BLaER1 treated with 17β-estradiol and CSF1 and Interleukin-3, amounts not matched to agents 10 nM and 100 nM (cell line): Measurements from ENCODE around the gene PARP6.
A peak's percentile ranks its signal among the peaks of the same experiment; 100 is the strongest.

ENCODE experiments used
- H3K27ac ChIP-seq, 11 experiments: shearing (Covaris generic); formaldehyde crosslinking; 2 replicates each; pipeline ENCODE4 v1.8.1; 2022
- H3K27me3 ChIP-seq, 11 experiments: shearing (Covaris generic); formaldehyde crosslinking; 2 replicates each; pipeline ENCODE4 v1.8.1; 2022
- H3K36me3 ChIP-seq, 11 experiments: shearing (Covaris generic); formaldehyde crosslinking; 2 replicates each; pipeline ENCODE4 v1.8.1; 2022
- H3K4me1 ChIP-seq, 10 experiments: shearing (Covaris generic); formaldehyde crosslinking; 2 replicates each; pipeline ENCODE4 v1.8.1; 2022
- H3K4me2 ChIP-seq, 11 experiments: shearing (Covaris generic); formaldehyde crosslinking; 2 replicates each; pipeline ENCODE4 v1.8.1; 2022
- H3K4me3 ChIP-seq, 10 experiments: shearing (Covaris generic); formaldehyde crosslinking; 2 replicates each; pipeline ENCODE4 v1.8.1; 2022
- H3K9ac ChIP-seq, 11 experiments: shearing (Covaris generic); formaldehyde crosslinking; 2 replicates each; pipeline ENCODE4 v1.8.1; 2022
- H3K9me3 ChIP-seq, 11 experiments: shearing (Covaris generic); formaldehyde crosslinking; replicated peaks in 1 of 11; 2 replicates each; pipeline ENCODE4 v1.8.1; 2022
- H4K20me1 ChIP-seq, 11 experiments: shearing (Covaris generic); formaldehyde crosslinking; 2 replicates each; pipeline ENCODE4 v1.8.1; 2022
- Cebpa-rat ChIP-seq, 11 experiments: shearing (Covaris generic); IDR thresholded peaks; 2 replicates each; pipeline ENCODE4 v1.8.1; 2022

Gene PARP6

DNA sequence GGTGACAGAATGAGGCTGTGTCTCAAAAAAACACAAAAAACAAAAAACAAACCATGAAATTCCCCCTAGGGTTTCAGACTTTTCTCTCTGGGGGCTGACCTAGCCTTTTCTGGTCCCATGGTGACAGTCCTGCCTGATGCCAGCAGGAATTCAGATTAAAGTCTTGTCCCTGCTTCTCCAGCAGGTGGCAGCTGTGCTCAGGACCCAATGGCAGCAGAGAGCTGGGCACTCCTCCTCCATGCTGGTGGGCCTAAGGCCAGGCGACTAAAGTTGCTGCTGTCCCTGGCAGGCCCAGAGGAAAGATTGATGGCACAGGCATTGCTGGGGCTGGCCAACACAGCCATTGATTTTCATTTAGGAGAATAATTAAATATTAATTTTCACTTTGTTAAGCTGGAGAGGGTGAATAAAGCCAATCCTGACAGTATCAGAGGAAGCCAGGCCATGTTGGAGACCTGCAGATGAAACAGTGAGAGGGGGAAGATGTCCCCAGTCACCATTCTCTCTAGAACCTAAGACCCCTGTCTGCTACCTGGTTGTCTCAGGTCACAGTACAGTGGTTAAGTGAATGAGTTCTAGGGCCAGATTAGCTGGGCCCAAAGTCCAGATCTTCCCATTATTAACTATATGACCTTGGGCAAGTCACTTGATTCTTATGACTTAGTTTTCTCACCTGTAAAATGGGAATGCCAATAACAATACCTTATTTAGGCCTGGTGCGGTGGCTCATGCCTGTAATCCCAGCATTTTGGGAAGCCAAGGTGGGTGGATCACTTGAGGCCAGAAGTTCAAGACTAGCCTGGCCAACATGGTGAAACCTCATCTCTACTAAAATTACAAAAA is 40.5 kb upstream of the PARP6 start:
- Histone ChIP-seq H3K9me3 (no peaks in the 10 kb centered on the region), H3K27me3 (no peaks in the 10 kb centered on the region), H3K4me2 (no peak overlapping the region), H3K4me3 (no peak overlapping the region), H3K4me1 (peaks cover 7 to 34% (median 12%) of the 10 kb centered on the region in 10 experiments; a peak in 16 of 20 replicates), H3K36me3 (peaks cover 0 to 30% (median 0%) of the 10 kb centered on the region in 11 experiments; a peak in 5 of 22 replicates), H3K9ac (no peak overlapping the region), H3K27ac (no peak overlapping the region), H4K20me1 (peaks cover 0 to 32% (median 0%) of the 10 kb centered on the region in 11 experiments; a peak in 3 of 22 replicates)
- no peak for TF ChIP-seq Cebpa-rat (IDR thresholded peaks at IDR 0.05)

- no peak for TF ChIP-seq Cebpa-rat (IDR thresholded peaks at IDR 0.05)
- no peaks in the 10 kb centered on the region for H3K27me3 ChIP-seq
- H3K36me3 ChIP-seq: peaks cover 0 to 57% (median 6%) of the 10 kb centered on the region in 11 experiments; a peak in 10 of 22 replicates
Measured at GRCh38 chr15:72307026-72307425, 34.7 kb upstream of the PARP6 start.

DNA sequence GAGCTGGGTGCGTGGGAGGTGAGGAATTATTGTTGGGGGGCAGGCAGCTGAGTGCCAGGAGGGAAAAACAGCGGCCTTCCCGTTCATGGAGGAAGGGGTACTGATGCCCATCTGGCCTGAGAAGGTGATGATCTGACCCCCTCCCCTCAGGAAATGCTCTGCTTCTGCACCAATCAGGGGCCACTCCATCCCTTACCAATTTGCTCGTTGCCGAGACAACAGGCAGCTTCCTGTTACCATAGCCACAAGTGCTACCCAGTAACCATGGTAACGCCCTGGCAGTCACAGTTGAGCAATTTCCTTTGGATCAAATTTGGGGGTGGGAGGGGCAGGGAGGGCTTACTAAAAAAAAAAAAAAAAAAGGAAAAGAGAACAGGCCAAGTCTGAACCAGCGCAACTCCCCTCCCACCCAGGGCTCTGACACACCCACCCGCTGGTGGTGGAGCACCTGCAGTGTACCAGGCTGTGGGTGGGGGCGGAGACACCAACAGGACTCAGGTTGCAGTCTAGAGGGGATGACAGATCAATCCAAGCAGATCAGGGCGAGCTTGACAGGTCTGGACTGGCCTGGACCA is 33.9 kb upstream of the PARP6 start:
- no peak for TF ChIP-seq Cebpa-rat (IDR thresholded peaks at IDR 0.05)
- H4K20me1 ChIP-seq: peaks cover 0 to 53% (median 0%) of the 10 kb centered on the region in 11 experiments; a peak in 4 of 22 replicates
- peaks cover 7 to 29% (median 15%) of the 10 kb centered on the region in 10 experiments for H3K4me1 ChIP-seq
- no peaks in the 10 kb centered on the region for H3K9me3 ChIP-seq
- H3K27ac ChIP-seq: peak overlapping the region in 3 of 11 experiments; percentile 8 to 38 (median 19); a peak in 3 of 22 replicates
- no peak overlapping the region for H3K9ac ChIP-seq
- peak overlapping the region; percentile 25 to 90 (median 67); a peak in 19 of 22 replicates for H3K4me2 ChIP-seq
- no peak overlapping the region for H3K4me3 ChIP-seq
- no peaks in the 10 kb centered on the region for H3K27me3 ChIP-seq
- peaks cover 0 to 58% (median 6%) of the 10 kb centered on the region in 11 experiments; a peak in 10 of 22 replicates for H3K36me3 ChIP-seq

More at GRCh38 chr15:72307026-72307425, 34.7 kb upstream of the PARP6 start:
- no peak overlapping the region for H3K4me3 ChIP-seq
- H3K9me3 ChIP-seq: no peaks in the 10 kb centered on the region
- H4K20me1 ChIP-seq: peaks cover 0 to 58% (median 0%) of the 10 kb centered on the region in 11 experiments; a peak in 4 of 22 replicates
- no peak overlapping the region for H3K9ac ChIP-seq
- peaks cover 7 to 29% (median 15%) of the 10 kb centered on the region in 10 experiments for H3K4me1 ChIP-seq
- H3K27ac ChIP-seq: peak overlapping the region in 3 of 11 experiments; percentile 8 to 38 (median 19); a peak in 3 of 22 replicates
- H3K4me2 ChIP-seq: peak overlapping the region; percentile 25 to 90 (median 67); a peak in 18 of 22 replicates

DNA sequence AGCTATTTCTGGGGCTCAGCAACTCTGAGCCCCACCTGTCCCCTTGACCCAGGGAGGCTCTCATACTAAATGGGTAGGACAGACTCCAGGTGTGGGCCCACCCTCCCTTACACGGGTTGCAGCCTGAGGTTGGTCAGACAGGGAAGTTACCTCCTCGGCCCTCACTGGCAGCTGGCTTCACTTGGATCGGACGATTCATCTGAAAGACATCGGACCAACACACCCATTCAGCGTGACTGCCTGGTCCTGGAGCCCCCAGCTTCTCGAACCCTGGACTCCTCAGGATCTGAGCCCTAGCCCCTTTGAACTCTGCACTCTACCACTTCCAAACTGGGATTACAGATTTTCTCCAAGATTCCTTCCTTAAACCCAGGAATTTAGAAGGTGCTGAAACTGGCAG is 32.2 kb upstream of the PARP6 start:
- H3K4me2 ChIP-seq: no peak overlapping the region
- no peaks in the 10 kb centered on the region for H3K27me3 ChIP-seq
- H3K36me3 ChIP-seq: peaks cover 0 to 70% (median 6%) of the 10 kb centered on the region in 11 experiments; a peak in 10 of 22 replicates
- H3K4me3 ChIP-seq: no peak overlapping the region
- peaks cover 7 to 29% (median 15%) of the 10 kb centered on the region in 10 experiments for H3K4me1 ChIP-seq
- H3K9ac ChIP-seq: no peak overlapping the region
- H3K27ac ChIP-seq: no peak overlapping the region
- H3K9me3 ChIP-seq: no peaks in the 10 kb centered on the region
- TF ChIP-seq Cebpa-rat (IDR thresholded peaks at IDR 0.05): no peak
- H4K20me1 ChIP-seq: peaks cover 0 to 40% (median 0%) of the 10 kb centered on the region in 11 experiments; a peak in 4 of 22 replicates

- no peak overlapping the region for H3K4me2 ChIP-seq
Measured at GRCh38 chr15:72302955-72303354, 30.6 kb upstream of the PARP6 start.

DNA sequence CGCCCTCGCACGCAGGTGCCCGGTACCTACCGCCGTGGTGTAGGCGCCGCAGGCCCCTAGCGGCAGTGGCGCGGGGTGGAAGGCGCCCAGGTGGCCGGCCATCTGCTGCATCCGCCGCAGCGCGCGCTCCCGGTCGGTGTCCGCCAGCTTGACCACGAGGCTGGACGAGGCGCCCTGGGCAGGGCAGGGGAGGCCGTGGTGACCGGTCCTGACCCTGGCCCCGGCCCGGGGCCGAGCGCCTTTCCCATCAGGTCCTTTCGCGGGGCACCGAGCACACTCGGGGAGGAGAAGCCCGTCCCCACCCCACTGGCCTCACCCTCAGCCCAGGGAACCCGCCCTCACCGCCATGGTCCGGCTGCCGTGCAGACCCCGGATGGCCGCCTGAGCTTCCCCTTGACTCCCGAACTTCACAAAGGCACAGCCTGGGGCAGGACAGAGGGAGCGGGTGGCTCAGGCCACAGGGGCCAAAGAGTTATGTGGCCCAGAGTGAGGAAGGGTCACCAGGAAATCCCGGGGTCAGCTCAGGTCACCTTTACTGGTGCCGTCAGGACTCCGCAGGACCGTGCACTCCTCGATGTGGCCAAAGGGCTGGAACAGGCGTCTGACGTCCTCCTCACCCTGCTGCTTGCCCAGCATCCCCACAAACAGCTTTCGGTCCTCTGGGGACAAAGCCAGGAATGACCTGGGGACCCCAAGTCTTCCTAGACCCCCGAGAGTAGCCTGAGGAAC is 17.4 kb upstream of the PARP6 start:
- H3K27ac ChIP-seq: no peak overlapping the region
- peaks cover 0 to 10% (median 0%) of the 10 kb centered on the region in 11 experiments; a peak in 2 of 22 replicates for H4K20me1 ChIP-seq
- H3K4me2 ChIP-seq: no peak overlapping the region
- H3K36me3 ChIP-seq: peaks cover 0 to 94% (median 0%) of the 10 kb centered on the region in 11 experiments; a peak in 7 of 22 replicates
- H3K27me3 ChIP-seq: no peaks in the 10 kb centered on the region
- no peaks in the 10 kb centered on the region for H3K4me1 ChIP-seq
- no peak for TF ChIP-seq Cebpa-rat (IDR thresholded peaks at IDR 0.05)
- no peak overlapping the region for H3K4me3 ChIP-seq
- no peak overlapping the region for H3K9ac ChIP-seq
- H3K9me3 ChIP-seq: no peaks in the 10 kb centered on the region

More at GRCh38 chr15:72302955-72303354, 30.6 kb upstream of the PARP6 start:
- H3K27ac ChIP-seq: no peak overlapping the region
- H3K27me3 ChIP-seq: no peaks in the 10 kb centered on the region
- TF ChIP-seq Cebpa-rat (IDR thresholded peaks at IDR 0.05): no peak
- peaks cover 0 to 32% (median 0%) of the 10 kb centered on the region in 11 experiments; a peak in 4 of 22 replicates for H4K20me1 ChIP-seq
- no peak overlapping the region for H3K4me3 ChIP-seq
- no peaks in the 10 kb centered on the region for H3K9me3 ChIP-seq
- H3K4me1 ChIP-seq: peaks cover 7 to 29% (median 15%) of the 10 kb centered on the region in 10 experiments
- peaks cover 0 to 72% (median 6%) of the 10 kb centered on the region in 11 experiments; a peak in 10 of 22 replicates for H3K36me3 ChIP-seq
- no peak overlapping the region for H3K9ac ChIP-seq

- H4K20me1 ChIP-seq: peaks cover 0 to 10% (median 0%) of the 10 kb centered on the region in 11 experiments; a peak in 2 of 22 replicates
- no peak for TF ChIP-seq Cebpa-rat (IDR thresholded peaks at IDR 0.05)
- H3K9ac ChIP-seq: no peak overlapping the region
- H3K4me3 ChIP-seq: no peak overlapping the region
- no peaks in the 10 kb centered on the region for H3K27me3 ChIP-seq
- H3K4me2 ChIP-seq: no peak overlapping the region
- no peaks in the 10 kb centered on the region for H3K4me1 ChIP-seq
- H3K36me3 ChIP-seq: peaks cover 0 to 94% (median 0%) of the 10 kb centered on the region in 11 experiments; a peak in 7 of 22 replicates
- H3K9me3 ChIP-seq: no peaks in the 10 kb centered on the region
- H3K27ac ChIP-seq: no peak overlapping the region
Measured at GRCh38 chr15:72288796-72289596, 16.6 kb upstream of the PARP6 start.
